ENCODE results near the gene SH3RF3. TPM values are rescaled to one million over a fixed set of nuclear protein-coding genes. Genes with fewer than 3 reads are reported as not detected.
"Not testable (repeated sequence)": the region's sequence is repeated elsewhere in the genome, so short reads cannot be mapped to it uniquely, and the experiment has no call there.

Gene SH3RF3
- polyA plus RNA-seq, 1 donor: 5.0 TPM

DNA sequence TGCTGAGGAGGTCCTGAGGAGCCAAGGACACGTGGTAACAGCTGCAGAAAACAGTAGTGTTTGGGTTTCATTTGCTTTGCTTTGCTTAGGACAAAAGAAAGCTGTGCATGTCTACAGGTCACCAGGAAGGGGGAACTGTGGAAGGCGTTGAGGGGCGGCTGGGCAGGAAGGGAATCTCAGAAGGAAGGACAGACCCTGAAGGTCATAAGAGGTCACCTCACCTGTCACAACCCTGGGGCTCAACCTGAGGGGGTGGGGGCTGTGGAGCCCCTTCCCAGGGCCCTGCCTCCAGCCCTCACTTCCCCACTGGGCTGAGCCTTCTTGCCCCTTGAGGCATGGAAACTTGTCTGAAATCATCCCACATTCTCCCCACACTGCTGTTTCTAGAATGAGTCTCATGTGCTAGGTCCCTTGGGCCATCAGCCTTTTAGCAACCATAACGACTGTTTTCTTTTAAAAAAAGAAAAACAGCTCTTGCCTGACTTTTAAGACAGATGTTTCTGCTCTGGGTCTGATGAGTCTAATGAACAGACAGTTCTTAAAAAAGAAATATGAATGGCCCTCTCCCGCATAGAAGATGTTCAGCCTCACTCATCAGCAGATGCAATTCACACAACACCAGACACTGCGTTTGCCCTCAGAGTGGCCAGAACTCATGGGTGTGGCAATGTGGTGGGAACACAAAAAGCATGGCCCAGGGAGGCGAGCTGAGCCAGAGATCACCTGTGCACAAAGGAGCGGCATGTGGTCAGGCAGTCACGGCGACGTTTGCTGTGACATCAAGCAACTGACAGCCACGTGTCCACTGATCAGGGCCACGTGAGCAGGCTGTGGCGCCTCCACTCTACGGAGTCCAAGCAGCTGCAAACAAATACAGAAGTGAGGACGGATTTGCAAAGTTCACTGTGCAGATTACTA, 400.8 kb downstream of the SH3RF3 start:
- DNase-seq: no peak

DNA sequence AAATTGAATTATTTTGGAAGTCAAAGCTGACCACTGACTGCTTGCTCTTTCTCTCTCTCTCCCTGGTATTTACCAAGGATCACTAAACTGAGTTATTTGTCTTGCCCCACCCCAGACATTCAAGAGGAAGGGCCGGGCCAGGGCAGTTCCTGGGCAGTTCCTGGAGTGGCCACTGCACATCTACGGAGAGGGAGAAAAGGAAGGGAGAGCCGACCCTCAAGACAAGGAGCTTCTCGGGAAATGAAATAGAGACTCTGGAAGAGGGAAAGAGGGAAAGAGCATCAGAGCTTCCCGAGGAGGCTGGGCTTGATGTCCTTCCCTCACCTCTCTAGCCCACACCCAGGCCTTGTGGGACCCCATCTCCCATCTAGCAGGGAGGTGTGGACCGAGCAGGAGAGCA, 401.7 kb downstream of the SH3RF3 start:
- DNase-seq: no peak

DNA sequence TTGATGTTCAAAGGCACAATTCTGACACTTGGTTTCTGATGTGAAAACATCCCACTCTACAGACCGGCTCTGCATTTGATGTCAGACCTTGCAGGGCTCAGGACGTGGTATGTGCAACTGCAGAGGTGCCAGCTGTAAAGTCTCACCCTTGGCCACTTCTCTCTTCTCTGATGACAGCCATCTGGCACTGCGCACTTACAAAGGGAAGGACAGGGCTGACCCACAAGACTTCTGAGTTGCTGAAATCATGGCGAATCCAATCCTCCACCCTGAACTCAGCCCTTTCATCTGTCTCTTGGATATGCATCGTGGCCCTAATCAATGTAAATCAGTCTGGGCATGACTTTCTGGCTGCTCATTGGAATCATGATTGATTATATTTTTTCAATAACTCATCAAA, 402.2 kb downstream of the SH3RF3 start:
- DNase-seq: no peak

DNA sequence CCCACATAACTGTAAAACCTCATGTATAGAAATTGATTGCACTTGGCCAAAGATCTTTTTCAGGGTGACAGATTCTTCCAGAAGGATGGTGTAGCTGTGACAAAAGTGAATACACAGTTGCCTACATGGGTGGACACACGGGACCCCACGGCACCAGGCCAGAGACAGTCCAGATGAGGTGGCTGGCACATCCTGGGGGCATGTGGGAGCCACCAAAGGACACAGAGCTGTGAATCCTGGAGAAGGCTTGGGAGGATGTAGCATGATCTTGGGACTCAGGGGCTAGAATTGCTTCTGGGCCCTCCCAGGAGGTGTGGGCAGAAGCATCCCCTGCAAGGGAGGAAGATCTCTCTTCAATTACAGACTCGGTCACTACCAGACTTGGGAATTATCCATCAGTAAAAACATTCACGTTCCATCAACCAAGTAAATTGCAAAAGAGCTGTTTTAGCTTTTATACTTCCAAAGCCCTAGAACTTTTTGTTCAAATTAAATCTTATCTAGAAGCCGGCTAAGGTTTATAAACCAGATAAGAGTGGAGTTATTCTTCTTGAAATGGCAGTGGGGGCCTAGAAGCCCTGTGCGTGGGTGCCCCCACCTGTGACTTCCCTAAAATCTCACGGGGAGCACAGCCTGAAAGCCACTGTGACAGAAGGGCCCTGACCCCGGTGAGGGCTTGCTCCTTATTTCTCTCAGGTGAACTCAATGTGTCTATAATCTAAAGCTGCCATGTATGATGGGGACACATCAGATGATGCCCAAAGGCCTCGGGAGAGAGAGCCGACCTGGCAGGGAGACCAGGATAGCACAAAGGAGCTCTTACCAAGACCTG, 403.1 kb downstream of the SH3RF3 start:
- DNase-seq: no peak

DNA sequence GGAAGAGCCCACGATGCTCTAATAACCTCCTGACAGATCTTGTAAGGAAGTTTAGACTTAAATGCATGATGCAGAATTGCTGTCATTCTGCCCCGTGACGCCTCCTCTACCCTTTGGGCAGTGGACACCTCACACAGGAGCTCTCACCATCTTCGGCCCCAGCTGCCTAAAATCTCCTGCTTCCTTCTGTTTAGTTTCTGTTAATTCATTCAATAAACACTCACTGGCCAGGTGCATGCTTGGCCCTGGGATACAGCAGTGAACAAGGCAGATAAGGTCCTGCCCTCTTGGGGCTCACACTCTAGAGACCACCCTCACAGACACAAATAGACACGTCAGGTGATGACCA, 403.7 kb downstream of the SH3RF3 start:
- no peak for DNase-seq

DNA sequence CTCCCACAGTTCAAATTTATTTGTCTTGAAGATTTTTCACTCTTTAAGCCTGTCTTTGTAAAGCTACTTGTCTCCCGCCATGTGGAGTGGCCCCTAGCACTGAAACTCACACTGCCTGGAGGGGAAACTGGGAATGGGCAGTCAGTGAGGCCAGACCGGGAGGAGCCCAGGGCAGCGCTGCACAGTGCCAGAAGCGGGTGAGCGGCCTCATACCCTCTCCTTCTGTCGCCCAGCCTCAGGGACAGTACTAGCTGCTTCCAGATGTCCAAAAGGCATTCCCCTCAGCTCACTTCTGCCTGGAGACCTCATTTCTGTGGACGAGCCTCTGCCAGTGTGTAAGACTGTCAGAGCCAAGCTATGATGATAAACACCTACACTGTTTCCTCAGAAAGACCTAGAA, 404.8 kb downstream of the SH3RF3 start:
- DNase-seq: no peak

DNA sequence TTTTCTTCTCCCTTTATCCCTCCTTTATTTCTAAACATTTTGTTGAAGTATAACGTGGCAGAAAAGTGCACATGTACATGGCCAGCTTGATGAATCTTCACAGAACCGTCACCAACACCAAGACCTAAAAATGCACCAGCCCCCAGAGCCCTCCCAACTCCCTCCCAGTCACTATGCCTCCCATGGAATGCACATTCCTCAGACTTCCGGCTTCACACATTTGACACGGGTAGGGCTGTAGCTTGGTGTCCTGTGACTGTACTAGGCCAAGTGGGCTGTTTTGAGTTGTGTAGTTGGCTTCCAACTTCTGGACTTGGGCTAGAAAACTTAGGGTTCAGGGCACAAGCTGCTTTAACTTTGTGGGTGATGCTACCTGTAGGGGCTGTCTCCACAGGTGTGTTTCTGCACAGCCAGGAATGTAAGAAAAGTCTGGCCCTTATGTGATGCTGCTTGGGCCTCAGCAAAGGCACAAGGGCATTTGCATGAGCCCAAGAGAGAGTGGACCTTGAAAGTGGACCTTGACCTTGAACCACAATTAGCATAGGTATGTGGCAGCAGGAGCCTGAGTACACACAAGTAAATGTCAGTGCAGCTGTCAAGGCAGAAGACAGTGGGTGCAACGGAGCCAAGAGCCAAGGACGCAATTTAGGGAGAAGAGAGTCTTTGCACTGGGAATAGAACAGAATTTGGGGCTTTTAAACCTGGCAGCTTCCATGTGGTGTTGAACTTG, 406.4 kb downstream of the SH3RF3 start:
- DNase-seq: no peak

DNA sequence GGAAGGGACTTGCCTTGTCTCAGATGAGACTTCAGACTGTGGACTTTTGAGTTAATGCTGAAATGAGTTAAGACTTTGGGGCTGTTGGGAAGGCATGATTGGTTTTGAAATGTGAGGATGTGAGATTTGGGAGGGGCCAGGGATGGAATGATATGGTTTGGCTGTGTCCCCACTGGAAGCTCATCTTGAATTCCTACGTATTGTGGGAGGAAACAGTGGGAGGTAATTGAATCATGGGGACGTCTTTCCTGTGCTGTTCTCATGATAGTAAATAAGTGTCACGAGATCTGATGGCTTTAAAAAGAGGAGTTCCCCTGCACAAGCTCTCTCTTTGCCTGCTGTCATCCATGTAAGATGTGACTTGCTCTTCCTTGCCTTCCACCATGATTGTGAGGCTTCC, 407.6 kb downstream of the SH3RF3 start:
- not testable (repeated sequence) for DNase-seq

DNA sequence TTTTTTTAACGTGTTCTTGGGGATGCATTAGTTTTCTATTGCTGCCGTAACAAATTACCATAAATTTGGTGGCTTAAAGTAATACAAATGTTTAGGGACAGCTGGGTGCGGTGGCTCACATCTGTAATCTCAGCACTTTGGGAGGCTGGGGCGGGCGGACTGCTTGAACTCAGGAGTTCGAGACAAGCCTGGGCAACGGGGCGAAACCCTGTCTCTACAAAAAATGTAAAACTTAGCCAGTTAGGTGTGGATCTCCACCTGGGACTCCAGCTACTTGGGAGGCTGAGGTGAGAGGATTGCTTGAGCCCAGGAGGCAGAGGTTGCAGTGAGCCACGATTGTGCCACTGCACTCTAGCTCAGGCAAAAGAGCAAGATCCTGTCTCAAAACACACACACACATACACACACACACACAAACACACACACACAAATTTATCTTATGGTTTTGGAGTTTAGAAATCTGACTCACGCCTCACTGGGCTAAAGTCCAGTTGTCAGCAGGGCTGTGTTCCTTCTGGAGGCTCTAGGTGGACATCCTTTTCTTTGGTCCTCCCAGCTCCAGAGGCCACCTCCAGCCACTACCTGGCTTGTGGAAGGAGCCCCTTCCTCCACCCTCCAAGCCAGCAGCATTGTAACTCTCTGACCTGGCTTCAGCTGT, 408.7 kb downstream of the SH3RF3 start:
- DNase-seq: no peak

DNA sequence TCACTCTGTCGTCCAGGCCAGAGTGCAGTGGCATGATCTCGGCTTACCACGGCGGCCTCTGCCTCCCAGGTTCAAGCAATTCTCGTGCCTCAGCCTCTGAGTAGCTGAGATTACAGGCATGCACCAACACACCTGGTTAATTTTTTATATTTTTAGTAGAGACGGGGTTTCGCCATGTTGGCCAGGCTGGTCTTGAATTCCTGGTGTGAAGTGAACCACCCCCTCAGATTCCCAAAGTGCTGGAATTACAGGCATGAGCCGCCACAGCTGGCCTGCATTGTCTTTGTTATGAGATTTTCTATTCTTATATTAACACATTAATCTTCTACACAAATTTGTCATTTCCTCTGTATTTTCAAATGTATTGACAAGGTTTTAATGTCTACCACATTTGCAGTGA, 409.5 kb downstream of the SH3RF3 start:
- DNase-seq: no peak

DNA sequence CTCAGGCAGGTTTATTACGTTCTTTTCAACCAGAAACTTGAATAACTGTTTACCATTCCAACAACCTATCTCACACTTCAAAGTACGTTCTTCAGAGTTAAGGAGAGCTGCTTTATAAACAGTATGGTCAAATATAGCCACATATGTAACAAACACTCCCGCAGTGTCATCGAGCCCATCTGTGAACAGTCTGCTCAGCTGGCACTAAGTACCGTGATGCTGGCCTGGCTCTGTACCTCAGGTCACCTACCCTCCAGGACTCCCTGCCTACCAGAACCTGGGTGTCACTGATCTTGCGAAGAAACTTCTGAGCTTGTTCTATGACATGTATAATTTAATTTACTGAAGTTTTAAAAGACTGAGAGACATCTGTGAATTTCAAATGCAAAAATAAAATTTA, 413.4 kb downstream of the SH3RF3 start:
- no peak for DNase-seq

DNA sequence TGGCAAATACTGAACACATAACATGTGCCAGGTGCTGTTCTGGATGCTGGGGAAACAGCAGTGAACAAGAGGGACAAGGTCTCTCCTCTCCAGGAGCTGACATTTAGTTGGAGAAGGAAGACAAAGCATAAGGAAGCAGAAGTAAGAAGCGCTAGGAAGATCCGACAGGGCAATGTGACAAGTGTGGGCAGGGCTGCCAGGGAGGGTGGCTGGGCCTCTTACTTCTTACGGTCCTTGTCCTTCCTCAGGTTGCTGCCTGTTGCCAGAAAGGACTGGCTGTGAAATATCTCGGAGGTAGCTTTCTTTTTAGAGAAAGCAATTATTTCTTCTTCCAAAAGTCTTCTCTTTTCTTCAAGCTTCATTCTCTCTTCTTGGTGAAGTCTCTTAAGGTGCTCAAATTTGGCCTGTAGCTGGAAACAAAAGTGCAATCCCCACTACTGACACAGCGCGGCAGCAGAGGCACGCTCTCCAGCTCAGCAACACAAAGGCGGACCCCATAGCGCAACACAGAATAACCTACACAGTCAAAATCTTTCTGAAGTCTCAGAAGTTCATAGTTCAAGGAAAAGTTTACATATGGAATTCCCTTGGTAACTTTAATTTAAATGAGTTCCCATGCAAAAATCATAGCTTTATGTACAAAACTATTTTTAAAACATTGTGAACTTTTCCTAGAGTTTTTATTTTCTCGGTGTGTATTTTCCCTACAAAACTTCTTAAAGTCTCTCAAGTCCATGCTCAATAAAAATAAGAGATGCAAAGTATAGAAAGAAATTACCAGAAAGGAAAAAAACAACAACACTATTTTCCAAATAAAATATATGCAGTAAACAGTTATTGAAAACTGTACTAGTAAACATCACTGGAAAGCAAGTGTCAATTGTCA, 417.1 kb downstream of the SH3RF3 start:
- DNase-seq: peak; percentile 81

DNA sequence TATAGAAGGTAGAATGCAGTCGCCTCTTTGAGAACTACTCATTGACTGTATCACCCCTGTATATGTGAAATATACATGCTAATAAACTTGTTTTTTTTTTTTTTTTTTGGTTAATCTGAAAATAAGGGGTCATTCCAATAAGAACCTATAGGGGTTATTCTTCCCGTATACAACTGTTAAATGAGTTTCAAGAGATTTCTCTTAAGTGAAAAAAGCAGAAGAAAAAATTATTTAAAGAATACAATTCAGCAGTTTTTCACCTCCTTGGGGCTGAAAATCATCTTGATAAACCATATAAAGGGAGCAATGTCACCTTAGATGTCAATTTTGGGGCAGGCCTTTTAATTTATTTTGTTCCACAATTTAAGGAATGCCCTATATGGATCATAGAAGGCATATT, 418.3 kb downstream of the SH3RF3 start:
- DNase-seq: no peak

DNA sequence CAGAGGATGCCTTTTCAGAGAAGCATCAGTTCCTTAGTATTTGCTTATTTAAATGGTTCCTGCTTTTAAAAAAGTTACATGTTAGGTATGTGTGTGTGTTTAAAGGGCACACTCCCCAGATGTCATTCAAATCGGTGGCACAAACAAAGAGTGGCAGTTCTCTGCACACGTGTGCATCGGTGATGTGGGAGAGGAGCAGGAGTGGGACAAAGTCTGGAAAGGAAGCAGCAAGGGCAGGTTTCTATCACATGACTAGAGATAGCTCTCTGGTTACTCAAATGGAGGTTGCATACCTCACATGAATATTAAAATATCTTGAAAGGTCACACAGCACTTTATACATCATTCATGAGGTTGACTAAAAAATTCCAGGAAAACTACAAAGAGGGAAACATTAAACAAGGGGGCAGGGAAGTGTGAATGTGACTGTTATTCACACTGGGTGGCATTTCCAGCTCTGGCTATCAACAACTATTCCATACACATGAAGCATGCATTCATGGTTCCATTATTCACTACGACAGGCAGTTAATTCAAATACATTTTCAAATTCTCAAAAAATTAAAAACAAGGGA, 420.1 kb downstream of the SH3RF3 start:
- no peak for DNase-seq

Other genes with a start within 250 kb of the SH3RF3 start
- gene EDAR, start 140.0 kb upstream of the SH3RF3 start, polyA plus RNA-seq (ENCODE audit: insufficient read length): not detected

Measured in hindlimb muscle (tissue), 1 donor.